GM12872 (cell line): ENCODE results near the gene YWHAB.

ENCODE experiments used
- TF ChIP-seq, protein P1 (sequence below): IDR thresholded peaks from 3 replicates; pipeline ENCODE4 v1.5.1; 2011; ENCODE audit warnings: low read depth, mild to moderate bottlenecking, low read length, moderate library complexity; ENCODE audit not compliant: insufficient read depth

YWHAB gene

GRCh38 chr20:44910690-44911262 lies 25.3 kb downstream of the YWHAB start:
- TF ChIP-seq, protein P1, sequence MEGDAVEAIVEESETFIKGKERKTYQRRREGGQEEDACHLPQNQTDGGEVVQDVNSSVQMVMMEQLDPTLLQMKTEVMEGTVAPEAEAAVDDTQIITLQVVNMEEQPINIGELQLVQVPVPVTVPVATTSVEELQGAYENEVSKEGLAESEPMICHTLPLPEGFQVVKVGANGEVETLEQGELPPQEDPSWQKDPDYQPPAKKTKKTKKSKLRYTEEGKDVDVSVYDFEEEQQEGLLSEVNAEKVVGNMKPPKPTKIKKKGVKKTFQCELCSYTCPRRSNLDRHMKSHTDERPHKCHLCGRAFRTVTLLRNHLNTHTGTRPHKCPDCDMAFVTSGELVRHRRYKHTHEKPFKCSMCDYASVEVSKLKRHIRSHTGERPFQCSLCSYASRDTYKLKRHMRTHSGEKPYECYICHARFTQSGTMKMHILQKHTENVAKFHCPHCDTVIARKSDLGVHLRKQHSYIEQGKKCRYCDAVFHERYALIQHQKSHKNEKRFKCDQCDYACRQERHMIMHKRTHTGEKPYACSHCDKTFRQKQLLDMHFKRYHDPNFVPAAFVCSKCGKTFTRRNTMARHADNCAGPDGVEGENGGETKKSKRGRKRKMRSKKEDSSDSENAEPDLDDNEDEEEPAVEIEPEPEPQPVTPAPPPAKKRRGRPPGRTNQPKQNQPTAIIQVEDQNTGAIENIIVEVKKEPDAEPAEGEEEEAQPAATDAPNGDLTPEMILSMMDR, result no peak

- TF ChIP-seq, protein P1, result peak; percentile 80
Observed at GRCh38 chr20:44911264-44911921, 25.9 kb downstream of the YWHAB start.

GRCh38 chr20:44912189-44912588 lies 26.7 kb downstream of the YWHAB start:
- TF ChIP-seq, protein P1, result no peak

DNA sequence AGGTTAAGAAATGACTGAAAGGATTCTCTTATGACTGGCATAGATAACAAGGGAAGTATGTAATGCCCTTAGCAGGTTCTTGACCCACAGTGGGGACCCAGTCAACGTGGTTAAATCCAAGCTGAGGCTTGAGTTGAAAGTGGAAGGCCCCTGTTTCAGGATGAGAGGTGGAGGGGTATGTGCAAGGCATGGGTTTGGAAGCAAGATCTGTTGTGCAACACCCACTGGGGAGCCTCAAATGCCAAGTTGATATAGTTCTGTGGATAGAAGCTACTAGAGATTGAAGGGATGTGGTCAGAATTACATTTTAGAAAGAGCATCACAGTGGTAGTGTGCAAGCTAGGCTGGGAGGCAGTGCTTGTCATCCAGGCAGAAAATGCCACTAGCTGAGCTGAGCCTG lies 29.4 kb downstream of the YWHAB start:
- TF ChIP-seq, protein P1, result no peak

- TF ChIP-seq, protein P1, result no peak
Observed at GRCh38 chr20:44916586-44916985, 31.1 kb downstream of the YWHAB start.

DNA sequence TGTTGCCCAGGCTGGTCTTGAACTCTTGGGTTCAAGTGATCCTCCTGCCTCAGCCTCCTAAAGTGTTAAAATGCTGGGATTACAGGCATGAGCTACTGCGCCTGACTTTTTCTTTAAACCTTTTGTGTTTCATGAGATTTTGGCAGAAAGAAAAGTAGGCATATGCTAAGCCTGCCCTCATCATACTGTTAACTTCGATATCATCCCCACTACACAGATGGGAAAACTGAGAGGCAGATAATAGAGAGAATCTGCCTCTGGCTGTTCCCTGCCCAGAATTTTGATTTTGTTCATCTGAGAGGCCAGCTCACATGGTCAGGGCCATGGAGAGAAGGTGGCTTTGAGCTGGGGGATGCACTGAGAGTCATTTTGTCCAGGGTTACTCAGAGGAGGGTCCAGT lies 31.9 kb downstream of the YWHAB start:
- TF ChIP-seq, protein P1, result no peak

GRCh38 chr20:44918342-44918741 lies 32.8 kb downstream of the YWHAB start:
- TF ChIP-seq, protein P1, result no peak
